Pons (tissue), 1 donor: ENCODE measurements around the gene LRPPRC.
A peak's percentile ranks its signal among the peaks of the same experiment; 100 is the strongest.
"Not testable (repeated sequence)": the region's sequence is repeated elsewhere in the genome, so short reads cannot be mapped to it uniquely, and the experiment has no call there.

Experiments used
- DNase-seq: peaks from one replicate; pipeline ENCODE4 v3.0.0-alpha.2; 2016; ENCODE audit warnings: low spot score

LRPPRC gene

GRCh38 chr2:43977677-43978375 is 18.0 kb downstream of the LRPPRC start:
- DNase-seq = no peak

GRCh38 chr2:43960921-43961320 is 34.9 kb downstream of the LRPPRC start:
- no peak for DNase-seq

GRCh38 chr2:43958397-43959275 is 37.2 kb downstream of the LRPPRC start:
- DNase-seq = no peak

GRCh38 chr2:43950383-43951008 is 45.3 kb downstream of the LRPPRC start:
- peak; percentile 89 for DNase-seq

- peak; percentile 15 for DNase-seq
Observed at GRCh38 chr2:43948370-43948769, 47.4 kb downstream of the LRPPRC start.

GRCh38 chr2:43946685-43947084 is 49.1 kb downstream of the LRPPRC start:
- no peak for DNase-seq

DNA sequence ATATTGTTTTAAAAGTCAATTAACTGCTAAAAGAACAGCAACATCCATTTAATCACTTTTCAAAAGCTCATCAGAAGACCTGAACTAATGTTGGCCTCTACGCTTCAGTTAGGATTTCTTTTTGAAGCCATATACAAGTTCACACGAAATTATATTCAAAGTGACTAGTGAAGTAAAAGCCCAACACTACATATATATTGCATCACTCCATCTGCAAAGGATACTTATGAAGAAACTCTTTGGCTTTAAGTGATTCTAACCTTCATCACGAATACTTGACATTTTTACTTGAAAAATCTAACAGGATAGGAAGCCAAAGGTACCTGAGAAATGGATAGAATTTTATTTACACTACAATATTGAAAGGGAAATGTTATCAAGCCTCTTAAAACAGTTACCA is 50.4 kb downstream of the LRPPRC start:
- no peak for DNase-seq

DNA sequence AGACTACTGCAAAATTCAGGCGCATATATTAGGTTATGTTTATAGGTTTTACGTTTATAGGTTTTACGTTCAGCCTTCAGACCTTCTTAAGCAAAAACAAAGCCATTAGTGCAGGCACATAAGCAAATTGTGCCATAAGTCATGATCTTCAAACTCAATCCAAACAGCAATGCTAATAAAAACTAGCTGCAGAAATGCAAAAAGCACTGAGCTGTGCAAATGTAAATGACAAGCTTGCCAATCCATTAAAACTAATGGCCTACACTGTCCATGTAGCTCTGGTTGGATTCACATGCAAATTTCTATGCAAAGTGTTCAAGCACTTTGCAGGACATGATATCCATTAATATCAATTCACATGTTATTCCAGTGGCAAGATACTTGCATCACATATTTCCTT is 50.9 kb downstream of the LRPPRC start:
- no peak for DNase-seq

GRCh38 chr2:43943809-43944452 is 51.9 kb downstream of the LRPPRC start:
- peak; percentile 86 for DNase-seq

DNA sequence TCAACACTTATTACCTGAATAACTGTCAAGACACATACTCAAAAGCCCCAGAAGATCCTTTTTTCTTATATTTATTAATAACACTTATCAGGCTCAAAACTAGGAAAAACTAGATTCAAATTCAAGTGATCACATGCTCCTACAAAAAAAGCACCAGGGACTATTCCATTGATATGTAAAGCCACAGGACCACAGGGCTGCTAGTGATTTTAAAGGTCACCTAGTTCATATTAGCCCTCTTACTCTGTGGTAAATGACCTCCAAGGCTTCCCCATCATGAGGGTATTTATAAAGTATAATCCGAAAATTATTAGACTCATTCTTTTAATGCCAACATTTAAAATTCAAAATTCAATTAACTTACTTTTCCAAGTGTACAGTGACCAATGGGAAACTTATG is 52.5 kb downstream of the LRPPRC start:
- DNase-seq = peak; percentile 35

- no peak for DNase-seq
Observed at GRCh38 chr2:43942881-43943280, 52.9 kb downstream of the LRPPRC start.

GRCh38 chr2:43941966-43942365 is 53.8 kb downstream of the LRPPRC start:
- peak; percentile 45 for DNase-seq

- peak; percentile 45 for DNase-seq
Observed at GRCh38 chr2:43941359-43941758, 54.4 kb downstream of the LRPPRC start.

DNA sequence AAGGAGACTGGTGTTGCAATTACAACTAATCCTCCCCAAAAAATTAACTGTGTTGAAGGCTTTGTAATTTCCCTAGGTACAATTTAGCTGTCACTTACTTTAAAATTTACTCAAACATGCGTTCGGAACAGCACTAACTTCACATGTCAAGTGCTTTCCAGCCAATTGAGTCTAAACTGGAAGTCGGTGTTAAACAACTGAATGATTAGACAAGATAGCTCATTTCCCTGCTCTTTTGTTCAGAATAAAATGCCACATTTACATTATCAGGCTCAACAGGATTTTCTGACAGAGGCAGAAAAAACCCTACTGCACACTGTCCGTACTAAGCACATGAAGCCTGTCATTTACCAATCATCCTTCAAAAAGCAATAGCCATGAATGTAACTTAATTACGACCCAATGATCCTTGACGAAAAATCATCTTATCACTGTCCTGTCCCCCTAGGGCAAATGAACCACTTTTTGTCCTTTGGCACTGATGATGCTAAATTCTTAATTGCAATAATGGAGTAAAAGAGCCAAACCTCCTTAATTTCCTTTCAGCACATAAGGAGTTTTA is 56.0 kb downstream of the LRPPRC start:
- peak; percentile 27 for DNase-seq

GRCh38 chr2:43937269-43937820 is 58.4 kb downstream of the LRPPRC start:
- DNase-seq = no peak

GRCh38 chr2:43934567-43934966 is 61.2 kb downstream of the LRPPRC start:
- no peak for DNase-seq

GRCh38 chr2:43931293-43931692 is 64.5 kb downstream of the LRPPRC start:
- DNase-seq = no peak

GRCh38 chr2:43927442-43927841 is 68.3 kb downstream of the LRPPRC start:
- no peak for DNase-seq

DNA sequence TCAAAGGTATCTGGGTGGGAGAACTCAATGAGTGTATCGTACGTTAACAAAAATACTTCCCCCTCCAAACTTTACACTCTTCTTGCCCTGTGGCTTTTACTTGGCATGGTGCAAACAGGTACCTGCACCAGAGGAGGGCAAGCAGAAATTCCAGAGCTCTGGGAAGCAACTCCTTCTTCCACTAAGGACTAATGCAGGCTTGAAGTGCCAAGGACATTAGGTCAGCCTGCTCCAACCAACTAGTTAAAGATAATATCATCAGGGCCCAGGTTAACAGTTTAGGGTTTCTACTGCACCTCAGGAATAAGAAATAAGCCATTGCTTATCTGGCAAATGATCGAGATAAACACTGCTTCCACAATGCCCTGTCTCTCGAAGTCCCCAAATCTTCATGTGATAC is 70.4 kb downstream of the LRPPRC start:
- no peak for DNase-seq

DNA sequence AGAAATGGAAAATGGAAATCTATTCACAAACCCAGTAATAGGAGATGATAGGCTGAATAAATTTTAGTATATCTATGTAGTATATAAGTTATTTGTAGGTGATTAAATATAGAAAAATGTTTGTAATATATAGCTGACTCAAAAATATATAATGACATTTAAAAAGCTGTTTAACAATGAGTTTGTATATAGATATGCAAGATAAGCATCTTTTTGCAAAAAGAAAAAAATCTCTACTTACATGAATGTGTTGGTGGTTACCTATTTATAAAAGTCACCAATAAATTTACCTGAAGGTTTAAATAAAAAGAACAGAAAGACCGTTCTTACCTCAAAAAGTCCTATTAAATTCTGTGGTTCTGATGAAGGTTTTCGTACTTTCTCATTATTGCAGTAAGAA is 71.3 kb downstream of the LRPPRC start:
- DNase-seq = no peak

DNA sequence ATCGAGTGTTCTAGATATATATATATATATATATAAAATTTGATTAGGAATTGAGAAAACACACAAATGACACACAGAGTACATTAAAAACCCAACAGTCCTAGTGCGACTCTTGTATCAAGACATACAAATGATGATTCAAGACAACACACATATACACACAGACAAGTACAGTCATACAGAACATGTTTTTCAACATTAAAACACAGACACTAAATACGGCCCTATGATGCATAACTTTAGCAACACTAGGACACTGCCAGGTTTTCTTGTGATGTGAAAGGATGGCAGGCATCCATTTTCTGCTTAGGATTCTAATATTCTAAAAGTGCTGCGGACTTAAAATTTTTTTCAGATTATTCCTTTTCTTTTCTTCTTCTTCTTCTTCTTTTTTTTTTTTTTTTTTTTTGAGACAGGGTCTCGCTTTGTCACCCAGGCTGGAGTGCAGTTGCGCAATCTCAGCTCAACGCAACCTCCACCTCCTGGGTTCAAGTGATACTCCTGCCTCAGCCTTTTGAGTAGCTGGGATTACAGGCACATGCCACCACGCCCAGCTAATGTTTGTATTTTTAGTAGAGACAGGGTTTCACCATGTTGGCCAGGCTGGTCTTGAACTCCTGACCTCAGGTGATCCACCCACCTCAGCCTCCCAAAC is 84.5 kb downstream of the LRPPRC start:
- DNase-seq = not testable (repeated sequence)
